ENCODE measurements around the gene IGF2BP3.
A peak's percentile ranks its signal among the peaks of the same experiment; 100 is the strongest.

The IGF2BP3 gene

DNA sequence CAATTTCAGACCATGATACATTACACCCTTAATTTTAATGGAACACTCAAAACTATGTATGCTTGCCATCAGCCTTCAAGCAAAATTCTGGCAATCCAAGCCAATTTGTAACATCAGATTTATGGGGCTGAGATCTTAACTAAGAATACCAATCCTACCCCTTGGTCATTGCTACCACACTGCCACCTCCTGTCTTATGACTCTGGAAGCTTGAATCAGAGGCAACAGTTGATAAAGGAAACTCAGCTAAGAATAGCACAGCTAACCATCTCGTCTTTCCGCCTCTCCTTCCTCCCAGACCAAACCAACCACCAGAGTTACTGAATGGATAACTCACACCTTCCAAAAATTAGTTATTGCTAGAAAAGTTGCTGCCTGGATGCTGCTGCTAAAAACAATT lies 7.4 kb downstream of the IGF2BP3 start (continued):
- TF ChIP-seq, protein P1, sequence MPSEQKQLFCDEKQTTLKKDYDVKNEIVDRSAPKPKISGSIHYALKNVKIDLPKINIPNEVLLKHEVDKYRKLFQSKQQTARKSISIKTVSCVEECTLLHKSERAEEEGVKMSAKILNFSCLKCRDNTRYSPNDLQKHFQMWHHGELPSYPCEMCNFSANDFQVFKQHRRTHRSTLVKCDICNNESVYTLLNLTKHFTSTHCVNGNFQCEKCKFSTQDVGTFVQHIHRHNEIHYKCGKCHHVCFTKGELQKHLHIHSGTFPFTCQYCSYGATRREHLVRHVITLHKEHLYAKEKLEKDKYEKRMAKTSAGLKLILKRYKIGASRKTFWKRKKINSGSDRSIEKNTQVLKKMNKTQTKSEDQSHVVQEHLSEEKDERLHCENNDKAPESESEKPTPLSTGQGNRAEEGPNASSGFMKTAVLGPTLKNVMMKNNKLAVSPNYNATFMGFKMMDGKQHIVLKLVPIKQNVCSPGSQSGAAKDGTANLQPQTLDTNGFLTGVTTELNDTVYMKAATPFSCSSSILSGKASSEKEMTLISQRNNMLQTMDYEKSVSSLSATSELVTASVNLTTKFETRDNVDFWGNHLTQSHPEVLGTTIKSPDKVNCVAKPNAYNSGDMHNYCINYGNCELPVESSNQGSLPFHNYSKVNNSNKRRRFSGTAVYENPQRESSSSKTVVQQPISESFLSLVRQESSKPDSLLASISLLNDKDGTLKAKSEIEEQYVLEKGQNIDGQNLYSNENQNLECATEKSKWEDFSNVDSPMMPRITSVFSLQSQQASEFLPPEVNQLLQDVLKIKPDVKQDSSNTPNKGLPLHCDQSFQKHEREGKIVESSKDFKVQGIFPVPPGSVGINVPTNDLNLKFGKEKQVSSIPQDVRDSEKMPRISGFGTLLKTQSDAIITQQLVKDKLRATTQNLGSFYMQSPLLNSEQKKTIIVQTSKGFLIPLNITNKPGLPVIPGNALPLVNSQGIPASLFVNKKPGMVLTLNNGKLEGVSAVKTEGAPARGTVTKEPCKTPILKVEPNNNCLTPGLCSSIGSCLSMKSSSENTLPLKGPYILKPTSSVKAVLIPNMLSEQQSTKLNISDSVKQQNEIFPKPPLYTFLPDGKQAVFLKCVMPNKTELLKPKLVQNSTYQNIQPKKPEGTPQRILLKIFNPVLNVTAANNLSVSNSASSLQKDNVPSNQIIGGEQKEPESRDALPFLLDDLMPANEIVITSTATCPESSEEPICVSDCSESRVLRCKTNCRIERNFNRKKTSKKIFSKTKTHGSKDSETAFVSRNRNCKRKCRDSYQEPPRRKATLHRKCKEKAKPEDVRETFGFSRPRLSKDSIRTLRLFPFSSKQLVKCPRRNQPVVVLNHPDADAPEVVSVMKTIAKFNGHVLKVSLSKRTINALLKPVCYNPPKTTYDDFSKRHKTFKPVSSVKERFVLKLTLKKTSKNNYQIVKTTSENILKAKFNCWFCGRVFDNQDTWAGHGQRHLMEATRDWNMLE (tag by site-specific recombination; conservative IDR thresholded peaks at IDR 0.05; ENCODE audit: low read depth): no peak
- TF ChIP-seq REPIN1 (tag by site-specific recombination; IDR thresholded peaks at IDR 0.05; ENCODE audit: low read depth): no peak
- no peak for TF ChIP-seq MEIS1 (CRISPR knock-in tag; IDR thresholded peaks at IDR 0.05; ENCODE audit: borderline replicate concordance)
- TF ChIP-seq ZNF132 (tag by site-specific recombination; IDR thresholded peaks at IDR 0.05; ENCODE audit: borderline replicate concordance): no peak
- TF ChIP-seq, protein P2, sequence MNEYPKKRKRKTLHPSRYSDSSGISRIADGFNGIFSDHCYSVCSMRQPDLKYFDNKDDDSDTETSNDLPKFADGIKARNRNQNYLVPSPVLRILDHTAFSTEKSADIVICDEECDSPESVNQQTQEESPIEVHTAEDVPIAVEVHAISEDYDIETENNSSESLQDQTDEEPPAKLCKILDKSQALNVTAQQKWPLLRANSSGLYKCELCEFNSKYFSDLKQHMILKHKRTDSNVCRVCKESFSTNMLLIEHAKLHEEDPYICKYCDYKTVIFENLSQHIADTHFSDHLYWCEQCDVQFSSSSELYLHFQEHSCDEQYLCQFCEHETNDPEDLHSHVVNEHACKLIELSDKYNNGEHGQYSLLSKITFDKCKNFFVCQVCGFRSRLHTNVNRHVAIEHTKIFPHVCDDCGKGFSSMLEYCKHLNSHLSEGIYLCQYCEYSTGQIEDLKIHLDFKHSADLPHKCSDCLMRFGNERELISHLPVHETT (tag by site-specific recombination; IDR thresholded peaks at IDR 0.05): no peak
- no peak for TF ChIP-seq ZBTB1 (tag by site-specific recombination; IDR thresholded peaks at IDR 0.05)
- no peak for TF ChIP-seq ZNF433 (tag by site-specific recombination; IDR thresholded peaks at IDR 0.05; ENCODE audit: low read depth)
- TF ChIP-seq ZNF777 (tag by site-specific recombination; IDR thresholded peaks at IDR 0.05; ENCODE audit: borderline replicate concordance): no peak
- no peak for TF ChIP-seq ZNF624 (tag by site-specific recombination; IDR thresholded peaks at IDR 0.05)
- TF ChIP-seq ZNF324 (tag by site-specific recombination; IDR thresholded peaks at IDR 0.05): no peak
- TF ChIP-seq, protein P3, sequence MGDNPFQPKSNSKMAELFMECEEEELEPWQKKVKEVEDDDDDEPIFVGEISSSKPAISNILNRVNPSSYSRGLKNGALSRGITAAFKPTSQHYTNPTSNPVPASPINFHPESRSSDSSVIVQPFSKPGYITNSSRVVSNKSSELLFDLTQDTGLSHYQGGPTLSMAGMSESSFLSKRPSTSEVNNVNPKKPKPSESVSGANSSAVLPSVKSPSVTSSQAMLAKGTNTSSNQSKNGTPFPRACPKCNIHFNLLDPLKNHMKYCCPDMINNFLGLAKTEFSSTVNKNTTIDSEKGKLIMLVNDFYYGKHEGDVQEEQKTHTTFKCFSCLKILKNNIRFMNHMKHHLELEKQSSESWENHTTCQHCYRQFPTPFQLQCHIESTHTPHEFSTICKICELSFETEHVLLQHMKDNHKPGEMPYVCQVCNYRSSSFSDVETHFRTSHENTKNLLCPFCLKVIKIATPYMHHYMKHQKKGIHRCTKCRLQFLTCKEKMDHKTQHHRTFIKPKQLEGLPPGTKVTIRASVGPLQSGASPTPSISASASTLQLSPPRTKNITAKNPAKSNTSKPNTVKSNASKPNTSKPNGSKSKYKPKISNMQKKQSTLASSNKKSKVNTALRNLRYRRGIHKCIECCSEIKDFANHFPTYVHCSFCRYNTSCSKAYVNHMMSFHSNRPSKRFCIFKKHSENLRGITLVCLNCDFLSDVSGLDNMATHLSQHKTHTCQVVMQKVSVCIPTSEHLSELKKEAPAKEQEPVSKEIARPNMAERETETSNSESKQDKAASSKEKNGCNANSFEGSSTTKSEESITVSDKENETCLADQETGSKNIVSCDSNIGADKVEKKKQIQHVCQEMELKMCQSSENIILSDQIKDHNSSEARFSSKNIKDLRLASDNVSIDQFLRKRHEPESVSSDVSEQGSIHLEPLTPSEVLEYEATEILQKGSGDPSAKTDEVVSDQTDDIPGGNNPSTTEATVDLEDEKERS (tag by site-specific recombination; IDR thresholded peaks at IDR 0.05): no peak
- TF ChIP-seq HOXD13 (CRISPR knock-in tag; IDR thresholded peaks at IDR 0.05; ENCODE audit: borderline replicate concordance): no peak
- TF ChIP-seq OSR2 (tag by site-specific recombination; IDR thresholded peaks at IDR 0.05): peak; percentile 35; the same call in 1 of the 2 replicates
- no peak for TF ChIP-seq ZNF571 (tag by site-specific recombination; IDR thresholded peaks at IDR 0.05)
- TF ChIP-seq ZNF391 (tag by site-specific recombination; IDR thresholded peaks at IDR 0.05; ENCODE audit: borderline replicate concordance, low read depth): no peak
- peak; percentile 28 for TF ChIP-seq ZNF654 (tag by site-specific recombination; IDR thresholded peaks at IDR 0.05; ENCODE audit: low read depth)
- no peak for TF ChIP-seq ZNF350 (tag by site-specific recombination; IDR thresholded peaks at IDR 0.05)
- TF ChIP-seq TRIM28 (IDR thresholded peaks at IDR 0.05; ENCODE audit: borderline replicate concordance, low read length): no peak
- no peak for TF ChIP-seq EGR2 (tag by site-specific recombination; IDR thresholded peaks at IDR 0.05; ENCODE audit: low read depth)
- TF ChIP-seq ZNF843 (tag by site-specific recombination; IDR thresholded peaks at IDR 0.05): no peak
- no peak for TF ChIP-seq ZNF621 (tag by site-specific recombination; IDR thresholded peaks at IDR 0.05)
- TF ChIP-seq, protein P4, sequence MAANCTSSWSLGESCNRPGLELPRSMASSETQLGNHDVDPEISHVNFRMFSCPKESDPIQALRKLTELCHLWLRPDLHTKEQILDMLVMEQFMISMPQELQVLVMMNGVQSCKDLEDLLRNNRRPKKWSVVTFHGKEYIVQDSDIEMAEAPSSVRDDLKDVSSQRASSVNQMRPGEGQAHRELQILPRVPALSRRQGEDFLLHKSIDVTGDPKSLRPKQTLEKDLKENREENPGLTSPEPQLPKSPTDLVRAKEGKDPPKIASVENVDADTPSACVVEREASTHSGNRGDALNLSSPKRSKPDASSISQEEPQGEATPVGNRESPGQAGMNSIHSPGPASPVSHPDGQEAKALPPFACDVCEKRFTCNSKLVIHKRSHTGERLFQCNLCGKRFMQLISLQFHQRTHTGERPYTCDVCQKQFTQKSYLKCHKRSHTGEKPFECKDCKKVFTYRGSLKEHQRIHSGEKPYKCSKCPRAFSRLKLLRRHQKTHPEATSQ (tag by site-specific recombination; IDR thresholded peaks at IDR 0.05): no peak
- TF ChIP-seq ZNF776 (tag by site-specific recombination; IDR thresholded peaks at IDR 0.05; ENCODE audit: borderline replicate concordance): no peak
- TF ChIP-seq ZNF426 (tag by site-specific recombination; IDR thresholded peaks at IDR 0.05): no peak
- TF ChIP-seq ZIC2 (tag by site-specific recombination; IDR thresholded peaks at IDR 0.05): no peak
- no peak for TF ChIP-seq ZNF529 (tag by site-specific recombination; IDR thresholded peaks at IDR 0.05; ENCODE audit: insufficient replicate concordance)
- TF ChIP-seq ZNF501 (tag by site-specific recombination; IDR thresholded peaks at IDR 0.05): no peak
- TF ChIP-seq MYNN (tag by site-specific recombination; IDR thresholded peaks at IDR 0.05; ENCODE audit: borderline replicate concordance): no peak
- TF ChIP-seq ZNF670 (tag by site-specific recombination; IDR thresholded peaks at IDR 0.05; ENCODE audit: low read depth): no peak

Data from HEK293 (cell line).